B cell (primary cell): ENCODE data around the gene LRBA. TPM values are rescaled to one million over a fixed set of nuclear protein-coding genes. Genes with fewer than 3 reads are reported as not detected.

Experiments used
- ATAC-seq: fragments of 200-7000 bp; cut with Tn5 transposase; one replicate; pipeline ENCODE4 v1.10.0; 2021; ENCODE audit warnings: low read depth, mild to moderate bottlenecking, moderate number of reproducible peaks, moderate library complexity
- CTCF ChIA-PET: fragments of 350-600 bp; sonication (Branson Sonifier 250); formaldehyde crosslinking; loops from one replicate; lab custom pipeline; 2021; ENCODE audit warnings: antibody characterized with exemption, inconsistent platforms; lab: Charles Lee
- POLR2A ChIA-PET: fragments of 350-600 bp; sonication (Branson Sonifier 250); formaldehyde crosslinking; loops from one replicate; lab custom pipeline; 2021; ENCODE audit warnings: antibody characterized with exemption; lab: Charles Lee
- DNase-seq: peaks from one replicate; pipeline ENCODE4 v3.0.0; 2013
- H2AFZ ChIP-seq: 2 replicates; pipeline ENCODE4 v1.6.1; 2012; ENCODE audit warnings: mild to moderate bottlenecking, low read depth, low read length; ENCODE audit not compliant: insufficient read depth, poor library complexity, severe bottlenecking
- H3K27ac ChIP-seq, 2 donors: 1 replicate in 1 of 2; 2 replicates in 1 of 2; pipeline ENCODE4 v1.5.1; 2012 to 2013; ENCODE audit warnings: low read length in 2 of 2, mild to moderate bottlenecking in 2 of 2, moderate library complexity in 1 of 2
- H3K27me3 ChIP-seq, 4 experiments: fragments of 200-600 bp in 1 of 4; sonication (generic) in 1 of 4; replicated peaks in 1 of 4; 1 replicate in 2 of 4; 2 replicates in 2 of 4; pipeline versions ENCODE4 v1.6.1 to v1.7.0; 2013 to 2016; ENCODE audit warnings: low read length in 3 of 4, mild to moderate bottlenecking in 2 of 4, mixed read lengths in 1 of 4, moderate library complexity in 1 of 4; ENCODE audit not compliant: insufficient read depth in 4 of 4, control insufficient read depth in 3 of 4; ENCODE audit errors: control extremely low read depth in 1 of 4
- H3K36me3 ChIP-seq, 2 experiments: replicated peaks in 1 of 2; 1 replicate in 1 of 2; 2 replicates in 1 of 2; pipeline versions ENCODE4 v1.6.1 to v1.7.1; 2013; ENCODE audit warnings: low read length in 1 of 2; ENCODE audit not compliant: insufficient read depth in 2 of 2, control insufficient read depth in 1 of 2; ENCODE audit errors: control extremely low read depth in 1 of 2, extremely low read depth in 1 of 2
- H3K4me1 ChIP-seq, 2 donors: fragments of 200-600 bp in 1 of 2; sonication (generic) in 1 of 2; 1 replicate in 1 of 2; 2 replicates in 1 of 2; pipeline versions ENCODE4 v1.5.1 to v1.6.1; 2013 to 2017; ENCODE audit warnings: low read length in 2 of 2; ENCODE audit not compliant: control insufficient read depth in 2 of 2, insufficient read depth in 2 of 2
- H3K4me2 ChIP-seq: replicated peaks from 2 replicates; pipeline ENCODE3; 2012; ENCODE audit warnings: mild to moderate bottlenecking, low read depth, low read length; ENCODE audit not compliant: poor library complexity, severe bottlenecking
- H3K4me3 ChIP-seq, 5 experiments: fragments of 200-600 bp in 1 of 5; sonication (generic) in 1 of 5; 1 replicate in 3 of 5; 2 replicates in 2 of 5; pipeline versions ENCODE4 v1.5.1 to v1.7.0; 2011 to 2016; ENCODE audit warnings: low read length in 4 of 5, mild to moderate bottlenecking in 4 of 5, low read depth in 2 of 5, control low read depth in 1 of 5, moderate library complexity in 1 of 5; ENCODE audit not compliant: insufficient read depth in 1 of 5; ENCODE audit errors: control extremely low read depth in 1 of 5, extremely low read depth in 1 of 5
- H3K79me2 ChIP-seq: fragments of 200-600 bp; sonication (generic); one replicate; pipeline ENCODE4 v1.6.0; 2016; ENCODE audit warnings: low read length; ENCODE audit not compliant: control insufficient read depth, insufficient read depth
- H3K9ac ChIP-seq: fragments of 200-600 bp; sonication (generic); 2 replicates; pipeline ENCODE4 v1.6.1; 2017; ENCODE audit warnings: mild to moderate bottlenecking, low read length, moderate library complexity
- H3K9me3 ChIP-seq, 3 donors: one replicate each; pipeline versions ENCODE4 v1.6.1 to v1.7.1; 2013; ENCODE audit warnings: low read length in 2 of 3; ENCODE audit not compliant: control insufficient read depth in 2 of 3, insufficient read depth in 1 of 3; ENCODE audit errors: control extremely low read depth in 1 of 3
- H4K20me1 ChIP-seq: 2 replicates; pipeline ENCODE4 v1.6.0; 2012; ENCODE audit warnings: mild to moderate bottlenecking, low read length; ENCODE audit not compliant: insufficient read depth, control insufficient read depth, poor library complexity, severe bottlenecking
- H3K27ac Mint-ChIP-seq: one replicate; pipeline ENCODE4 v1.8.0; 2021; ENCODE audit warnings: mixed read lengths
- H3K27me3 Mint-ChIP-seq: one replicate; pipeline ENCODE4 v1.8.0; 2021; ENCODE audit warnings: mixed read lengths
- H3K4me1 Mint-ChIP-seq: one replicate; pipeline ENCODE4 v1.8.0; 2021; ENCODE audit warnings: mixed read lengths
- H3K4me3 Mint-ChIP-seq: one replicate; pipeline ENCODE4 v1.8.0; 2021; ENCODE audit warnings: mixed read lengths
- H3K9me3 Mint-ChIP-seq: one replicate; pipeline ENCODE4 v1.8.0; 2022; ENCODE audit warnings: mixed read lengths; ENCODE audit not compliant: insufficient read depth
- CTCF ChIP-seq: fragments of 200-600 bp; IDR thresholded peaks from one replicate; pipeline ENCODE4 v1.8.0; 2022; ENCODE audit warnings: antibody characterized with exemption, mild to moderate bottlenecking
- EZH2 ChIP-seq: IDR thresholded peaks from 2 replicates; pipeline ENCODE4 v1.6.1; 2012; ENCODE audit warnings: borderline replicate concordance, low read depth, mild to moderate bottlenecking, moderate library complexity, low read length; ENCODE audit not compliant: insufficient read depth, poor library complexity, severe bottlenecking
- WGBS: methylation state at CpG from one replicate; pipeline ENCODE4 v1.1.5; 2013; ENCODE audit warnings: missing lambda C conversion rate; ENCODE audit not compliant: insufficient coverage; 5-methylcytosine and 5-hydroxymethylcytosine counted together
- intact Hi-C: fragments of 100-400 bp; cut with micrococcal nuclease; formaldehyde crosslinking; loops from one replicate; pipeline ENCODE4 v1.10.0; 2022
- polyA plus RNA-seq: library from polyadenylated mRNA; depleted of rRNA; stranded (reverse); fragments of >200 nt; gene quantifications from 2 replicates; pipeline ENCODE4 v1.2.3, GENCODE V29; 2012
- total RNA-seq, 2 donors: library from RNA; stranded (reverse); fragments of 120-200 nt in 1 of 2; gene quantifications; 1 replicate in 1 of 2; 2 replicates in 1 of 2; pipeline versions ENCODE4 v1.2.3 to v1.2.4, GENCODE V29; 2013 to 2022

LRBA gene
- total and polyA plus RNA-seq, 2 donors (not counting 1 experiment from before 2014, with no cell fraction given): 17.5 to 86.7 TPM

- CTCF ChIA-PET: no interaction called here
Measured at GRCh38 chr4:150750824-150751223, 264.3 kb downstream of the LRBA start.

DNA sequence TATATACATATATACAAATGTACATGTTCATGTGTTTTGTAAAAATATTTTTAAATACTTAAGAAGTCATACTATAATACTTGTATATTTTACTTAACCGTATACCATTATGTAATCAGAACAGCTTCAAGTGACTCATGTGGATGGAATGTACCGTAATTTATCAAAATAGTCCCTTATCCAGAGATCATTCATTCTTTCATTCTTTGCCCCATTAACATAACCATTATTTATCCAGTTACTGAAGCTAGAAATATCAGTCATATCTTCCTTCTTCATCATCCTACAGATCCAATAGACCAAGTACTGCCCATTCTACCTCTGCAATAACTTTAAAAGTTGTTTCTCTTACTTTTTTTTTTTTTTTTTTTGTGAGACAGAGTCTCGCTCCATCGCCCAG, 268.9 kb downstream of the LRBA start:
- Mint-ChIP-seq H3K4me3 (no peak overlapping the region), H3K27ac (no peak overlapping the region), H3K27me3 (no peaks in the 10 kb centered on the region), H3K9me3 (no peaks in the 10 kb centered on the region), H3K4me1 (no peaks in the 10 kb centered on the region)
- H4K20me1 ChIP-seq: no peaks in the 10 kb centered on the region
- intact Hi-C loops: no loop called here
- H3K27ac ChIP-seq: no peak overlapping the region
- H3K9ac ChIP-seq: no peak overlapping the region
- H3K9me3 ChIP-seq: peaks cover 0 to 1% (median 0%) of the 10 kb centered on the region in 3 donors
- H3K36me3 ChIP-seq: peaks cover 2 to 7% of the 10 kb centered on the region in 2 experiments
- no peak overlapping the region for H3K4me3 ChIP-seq
- no peaks in the 10 kb centered on the region for H3K79me2 ChIP-seq
- no peak overlapping the region for H2AFZ ChIP-seq
- POLR2A ChIA-PET: no interaction called here
- no peaks in the 10 kb centered on the region for H3K27me3 ChIP-seq
- CTCF ChIA-PET: interaction anchor here (0.6 kb wide), 1 partner anchor 341 kb away, joined by 3 read pairs; no protein-coding TSS in a partner anchor
- DNase-seq (no peak), ATAC-seq (no peak)
- H3K4me2 ChIP-seq: no peak overlapping the region
- 100% methylated on average over 3 of the region's 4 CpGs for WGBS
- TF ChIP-seq CTCF (no peak), EZH2 (no peak)
- H3K4me1 ChIP-seq: no peaks in the 10 kb centered on the region

More at GRCh38 chr4:150750824-150751223, 264.3 kb downstream of the LRBA start:
- H3K4me1 Mint-ChIP-seq: no peaks in the 10 kb centered on the region
- TF ChIP-seq CTCF (no peak), EZH2 (no peak)
- Histone ChIP-seq H3K9ac (no peak overlapping the region), H3K4me3 (no peak overlapping the region), H3K27me3 (no peaks in the 10 kb centered on the region), H2AFZ (no peak overlapping the region), H3K9me3 (no peaks in the 10 kb centered on the region), H3K36me3 (peaks cover 2 to 7% of the 10 kb centered on the region in 2 experiments), H3K27ac (no peak overlapping the region), H3K4me2 (no peak overlapping the region), H4K20me1 (no peaks in the 10 kb centered on the region), H3K4me1 (no peaks in the 10 kb centered on the region), H3K79me2 (no peaks in the 10 kb centered on the region)
- H3K4me3 Mint-ChIP-seq: no peak overlapping the region
- no peaks in the 10 kb centered on the region for H3K9me3 Mint-ChIP-seq
- intact Hi-C loops: no loop called here
- H3K27ac Mint-ChIP-seq: no peak overlapping the region
- POLR2A ChIA-PET: no interaction called here
- ATAC-seq (no peak), DNase-seq (no peak)
- no peaks in the 10 kb centered on the region for H3K27me3 Mint-ChIP-seq
